PC-9 (cell line): ENCODE measurements around the gene MCU. TPM values are rescaled to one million over a fixed set of nuclear protein-coding genes. Genes with fewer than 3 reads are reported as not detected.

Experiments
- BruUV-seq: library from RNA; stranded (reverse); fragments of 400-500 nt; replicated peaks from 2 replicates; lab custom pipeline; 2021; lab: Mats Ljungman, UMichigan
- CTCF ChIA-PET: fragments of 300-600 bp; sonication (Branson Sonifier 250); formaldehyde crosslinking; loops from one replicate; lab custom pipeline; 2022; ENCODE audit warnings: antibody characterized with exemption; lab: Charles Lee
- POLR2A ChIA-PET: fragments of 300-600 bp; sonication (Branson Sonifier 250); formaldehyde crosslinking; loops from one replicate; lab custom pipeline; 2022; ENCODE audit warnings: antibody characterized with exemption; ENCODE audit not compliant: unreplicated experiment; lab: Charles Lee
- DNase-seq, 2 experiments: peaks; one replicate each; pipeline versions ENCODE4 v3.0.0 to v3.0.0-alpha.2; 2015 to 2022; ENCODE audit warnings: mixed read lengths in 1 of 2
- H2AFZ ChIP-seq: fragments of 200-600 bp; sonication (generic); 2 replicates; pipeline ENCODE4 v1.8.1; 2017; ENCODE audit warnings: antibody characterized with exemption
- H3F3A ChIP-seq: fragments of 200-600 bp; sonication (generic); 2 replicates; pipeline ENCODE4 v1.8.1; 2017; ENCODE audit warnings: antibody characterized with exemption, mild to moderate bottlenecking, low read depth; ENCODE audit not compliant: insufficient read depth
- H3K27ac ChIP-seq: fragments of 200-600 bp; sonication (generic); 2 replicates; pipeline ENCODE4 v1.6.1; 2016; ENCODE audit warnings: mixed run types
- H3K27me3 ChIP-seq: fragments of 200-600 bp; sonication (generic); 2 replicates; pipeline ENCODE4 v1.6.1; 2016; ENCODE audit warnings: low read depth, mixed run types; ENCODE audit not compliant: insufficient read depth
- H3K36me3 ChIP-seq: fragments of 200-600 bp; sonication (generic); 2 replicates; pipeline ENCODE4 v1.6.1; 2016; ENCODE audit warnings: low read depth, mixed run types
- H3K4me1 ChIP-seq: fragments of 200-600 bp; sonication (generic); replicated peaks from 2 replicates; pipeline ENCODE4 v1.6.1; 2016; ENCODE audit warnings: mixed run types; ENCODE audit not compliant: insufficient read depth
- H3K4me2 ChIP-seq: fragments of 200-600 bp; sonication (generic); 2 replicates; pipeline ENCODE4 v1.6.1; 2017; ENCODE audit warnings: mixed run types
- H3K4me3 ChIP-seq: fragments of 200-600 bp; sonication (generic); 2 replicates; pipeline ENCODE4 v1.6.1; 2016; ENCODE audit warnings: mixed run types
- H3K79me2 ChIP-seq: fragments of 200-600 bp; sonication (generic); 2 replicates; pipeline ENCODE4 v1.6.1; 2017; ENCODE audit warnings: low read depth, mixed run types
- H3K9me2 ChIP-seq: fragments of 200-600 bp; sonication (generic); 2 replicates; pipeline ENCODE4 v1.8.1; 2017; ENCODE audit warnings: mild to moderate bottlenecking; ENCODE audit not compliant: insufficient read depth
- H3K9me3 ChIP-seq: fragments of 200-600 bp; sonication (generic); 2 replicates; pipeline ENCODE4 v1.8.1; 2016; ENCODE audit warnings: low read depth; ENCODE audit not compliant: insufficient read depth
- H4K20me1 ChIP-seq: fragments of 200-600 bp; sonication (generic); 2 replicates; pipeline ENCODE4 v1.8.1; 2017; ENCODE audit not compliant: insufficient read depth
- CTCF ChIP-seq: fragments of 200-600 bp; sonication (generic); conservative IDR thresholded peaks from 2 replicates; pipeline ENCODE4 v1.6.1; 2017; ENCODE audit warnings: mixed run types, antibody characterized with exemption, mild to moderate bottlenecking, moderate library complexity
- EZH2 ChIP-seq: fragments of 200-600 bp; sonication (generic); IDR thresholded peaks from 2 replicates; pipeline ENCODE4 v1.8.0; 2017; ENCODE audit warnings: antibody characterized with exemption, low read depth
- intact Hi-C: fragments of 100-400 bp; cut with micrococcal nuclease; formaldehyde crosslinking; loops from one replicate; pipeline ENCODE4 v1.10.0; 2022; ENCODE audit not compliant: unreplicated experiment
- total RNA-seq: library from RNA; stranded (reverse); gene quantifications from 2 replicates; pipeline ENCODE4 v1.2.3, GENCODE V29; 2021

Gene MCU
- total RNA-seq, 1 experiment from 2014 or later: 59.5 TPM

DNA sequence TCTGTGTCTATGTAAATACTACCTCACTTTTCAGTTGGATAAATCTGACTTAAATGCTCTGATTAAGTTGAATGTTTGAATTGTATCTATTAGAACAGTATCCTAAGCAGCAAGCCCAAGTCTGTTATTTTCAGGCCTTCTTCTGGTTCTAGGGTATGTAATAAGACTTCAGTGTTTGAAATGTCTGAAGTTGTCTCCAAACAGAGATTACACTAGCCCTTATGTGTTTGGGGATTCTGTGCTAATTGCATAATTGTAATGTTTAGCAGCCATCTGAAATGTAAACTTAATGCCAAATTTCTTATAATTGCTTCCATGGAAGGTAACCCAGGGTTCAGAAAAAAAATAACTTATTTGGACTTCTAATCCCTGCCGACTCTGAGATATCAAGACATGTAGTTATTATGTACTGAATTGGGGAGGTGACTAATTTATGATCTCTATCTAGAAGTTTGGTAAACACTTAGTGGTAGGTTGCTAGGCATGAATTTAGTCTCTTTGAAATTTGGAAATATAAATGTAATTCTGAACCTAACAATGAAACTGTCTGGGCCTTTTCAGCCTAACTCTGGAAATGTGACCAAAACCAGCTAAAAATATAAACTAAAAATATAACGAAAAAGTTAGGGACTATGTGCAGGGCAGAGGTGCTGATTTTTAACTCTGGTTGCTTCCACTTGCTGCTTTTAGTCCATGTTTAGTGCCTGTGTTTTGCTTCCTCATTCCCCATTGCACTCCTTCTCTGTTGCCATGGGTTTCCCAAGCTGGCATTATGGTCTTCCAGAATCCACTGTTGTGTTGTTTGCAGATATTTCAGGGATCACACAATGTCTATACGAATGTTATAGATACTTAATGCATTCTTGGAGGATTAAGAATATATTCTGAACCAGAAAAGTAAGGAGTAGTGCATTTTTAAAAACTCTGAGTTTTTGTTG, 54.8 kb downstream of the MCU start:
- Histone ChIP-seq H3K4me2 (peak overlapping the region; percentile 11; the same call in 1 of the 2 replicates), H3K79me2 (peaks cover 41% of the 10 kb centered on the region), H3K9me3 (no peaks in the 10 kb centered on the region), H3K27me3 (no peaks in the 10 kb centered on the region), H3K36me3 (0 out of 2 replicates have a peak, but pooled peaks cover 4% of the 10 kb centered on the region), H3K4me1 (peaks cover 24% of the 10 kb centered on the region), H2AFZ (no peak overlapping the region), H3K9me2 (no peaks in the 10 kb centered on the region), H3K4me3 (no peak overlapping the region), H3K27ac (peak overlapping the region; percentile 31), H3F3A (peaks cover 8% of the 10 kb centered on the region; the same call in 1 of the 2 replicates), H4K20me1 (no peaks in the 10 kb centered on the region)
- peak; percentile 43 to 69 for DNase-seq
- BruUV-seq: no TSS peak
- ChIA-PET POLR2A (interaction anchor here (0.6 kb wide), 1 partner anchor 17 kb away, joined by 4 read pairs; no protein-coding TSS in a partner anchor), CTCF (no interaction called here)
- intact Hi-C loops: no loop called here
- TF ChIP-seq EZH2 (no peak), CTCF (no peak)

DNA sequence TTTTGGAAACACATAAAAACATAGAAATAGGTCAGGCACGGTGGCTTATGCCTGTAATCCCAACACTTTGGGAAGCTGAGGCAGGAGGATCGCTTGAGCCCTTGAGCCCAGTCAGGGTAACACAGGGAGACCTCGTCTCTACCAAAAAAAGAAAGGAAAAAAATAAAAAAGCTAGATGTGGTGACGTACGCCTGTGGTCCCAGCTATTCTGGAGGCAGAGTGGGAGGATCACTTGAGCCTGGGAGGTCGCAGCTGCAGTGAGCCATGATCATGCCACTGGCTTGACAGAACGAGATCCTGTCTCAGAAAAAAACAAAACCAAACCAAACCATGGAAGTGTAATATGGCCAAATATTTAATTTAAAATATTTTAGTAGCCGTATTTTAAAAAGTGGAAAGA, 55.6 kb downstream of the MCU start:
- intact Hi-C loops: no loop called here
- CTCF ChIA-PET: no interaction called here

More for the DNA sequence above, 55.6 kb downstream of the MCU start:
- H3K9me3 ChIP-seq: no peaks in the 10 kb centered on the region
- H3K4me2 ChIP-seq: no peak overlapping the region
- H3K9me2 ChIP-seq: no peaks in the 10 kb centered on the region
- POLR2A ChIA-PET: no interaction called here
- TF ChIP-seq EZH2 (no peak), CTCF (no peak)
- H4K20me1 ChIP-seq: no peaks in the 10 kb centered on the region
- H3K27me3 ChIP-seq: no peaks in the 10 kb centered on the region
- H3K4me3 ChIP-seq: no peak overlapping the region
- H3F3A ChIP-seq: peaks cover 8% of the 10 kb centered on the region; the same call in 1 of the 2 replicates
- no peaks in the 10 kb centered on the region for H3K36me3 ChIP-seq
- peaks cover 41% of the 10 kb centered on the region for H3K79me2 ChIP-seq
- no peak for DNase-seq
- H3K4me1 ChIP-seq: peaks cover 24% of the 10 kb centered on the region
- peak overlapping the region; percentile 31; the same call in 1 of the 2 replicates for H3K27ac ChIP-seq
- H2AFZ ChIP-seq: no peak overlapping the region
- BruUV-seq: no TSS peak
